ENCODE measurements around the gene CCDC68. TPM values are rescaled to one million over a fixed set of nuclear protein-coding genes. Genes with fewer than 3 reads are reported as not detected.

Gene CCDC68
- total RNA-seq, 4 donors from 2014 or later, result 2.3 to 4.1 (median 2.6) TPM

DNA sequence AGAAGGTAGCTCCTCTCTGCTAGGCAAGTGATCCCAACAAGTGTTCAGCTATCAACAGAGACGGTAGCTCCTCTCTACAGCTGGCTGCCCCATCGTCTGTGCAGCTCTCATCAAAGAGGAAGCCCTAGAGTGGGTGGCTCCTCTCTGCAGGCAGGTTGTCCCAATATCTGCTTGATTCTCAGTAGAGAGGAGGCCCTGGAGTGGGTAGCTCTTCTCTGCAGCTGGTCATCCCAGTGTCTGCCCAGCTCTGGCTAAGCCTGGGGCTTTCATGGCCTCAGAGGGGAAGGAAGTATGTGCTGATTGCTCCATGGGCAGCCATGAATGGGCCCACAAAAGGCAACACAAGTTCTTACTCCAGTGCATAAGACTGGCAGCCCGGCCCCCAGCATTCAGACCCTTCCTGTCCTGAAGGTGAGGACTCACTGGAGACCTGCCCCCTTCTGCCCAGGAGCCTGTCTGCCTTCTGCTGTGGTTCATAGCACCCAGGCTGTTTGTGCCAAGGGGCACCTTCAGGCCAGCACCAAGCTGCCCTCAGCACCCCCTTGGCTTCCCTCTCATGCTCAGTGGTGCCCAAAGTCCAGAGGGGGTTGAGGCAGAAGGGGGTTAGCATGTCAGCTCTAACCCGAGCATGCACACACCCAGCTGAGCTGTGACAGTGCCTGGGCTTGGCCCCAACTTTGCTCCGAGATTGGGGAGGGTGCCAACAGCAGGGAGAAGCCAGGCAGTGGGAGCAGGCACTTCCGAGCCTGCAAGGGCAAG is 48.9 kb downstream of the CCDC68 start:
- 58% methylated on average over 2 of the region's 6 CpGs for WGBS
- no peak overlapping the region for H3K4me3 ChIP-seq
- no peaks in the 10 kb centered on the region for H3K9me3 ChIP-seq
- no peak for DNase-seq (ENCODE audit: extremely low spot score)
- no peak for TF ChIP-seq POLR2AphosphoS5 (IDR thresholded peaks at IDR 0.05)
- no peak overlapping the region for H3K27ac ChIP-seq (replicated peaks in 1 of 4)
- H3K4me1 ChIP-seq, result no peaks in the 10 kb centered on the region
- intact Hi-C loops (cut with DNase I), result no loop called here
- H3K27me3 ChIP-seq, result no peaks in the 10 kb centered on the region
- H3K36me3 ChIP-seq, result peaks cover 0 to 16% (median 0%) of the 10 kb centered on the region in 4 donors

DNA sequence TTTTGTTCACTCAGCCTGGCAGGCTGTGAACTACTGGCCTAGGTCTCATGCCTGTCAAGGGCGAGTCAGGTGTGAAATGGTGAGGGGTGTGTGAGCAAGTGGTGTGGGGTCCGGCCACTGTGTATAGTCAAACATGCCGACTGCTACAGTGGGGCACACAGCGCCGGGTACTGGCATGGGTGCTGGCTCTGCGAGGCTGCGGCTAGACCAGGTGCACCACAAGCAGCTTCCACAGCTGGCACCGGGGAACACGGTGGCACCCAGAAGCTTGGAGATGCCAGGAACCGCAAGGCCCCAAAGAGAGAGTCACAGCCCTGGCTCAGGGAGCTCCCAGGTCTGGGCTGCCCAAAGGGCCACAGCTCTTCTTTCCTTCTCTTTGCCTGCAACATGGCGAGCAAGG is 49.7 kb downstream of the CCDC68 start:
- intact Hi-C loops (cut with DNase I), result no loop called here
- peaks cover 0 to 20% (median 0%) of the 10 kb centered on the region in 4 donors for H3K36me3 ChIP-seq
- DNase-seq (ENCODE audit: extremely low spot score), result no peak
- H3K4me1 ChIP-seq, result no peaks in the 10 kb centered on the region
- H3K9me3 ChIP-seq, result no peaks in the 10 kb centered on the region
- 89% methylated on average over 8 of the region's 11 CpGs for WGBS
- no peaks in the 10 kb centered on the region for H3K27me3 ChIP-seq
- H3K4me3 ChIP-seq, result no peak overlapping the region
- TF ChIP-seq POLR2A (IDR thresholded peaks at IDR 0.05; ENCODE audit: low read depth), result no peak
- TF ChIP-seq EP300 (IDR thresholded peaks at IDR 0.05), result no peak
- TF ChIP-seq, protein P1, sequence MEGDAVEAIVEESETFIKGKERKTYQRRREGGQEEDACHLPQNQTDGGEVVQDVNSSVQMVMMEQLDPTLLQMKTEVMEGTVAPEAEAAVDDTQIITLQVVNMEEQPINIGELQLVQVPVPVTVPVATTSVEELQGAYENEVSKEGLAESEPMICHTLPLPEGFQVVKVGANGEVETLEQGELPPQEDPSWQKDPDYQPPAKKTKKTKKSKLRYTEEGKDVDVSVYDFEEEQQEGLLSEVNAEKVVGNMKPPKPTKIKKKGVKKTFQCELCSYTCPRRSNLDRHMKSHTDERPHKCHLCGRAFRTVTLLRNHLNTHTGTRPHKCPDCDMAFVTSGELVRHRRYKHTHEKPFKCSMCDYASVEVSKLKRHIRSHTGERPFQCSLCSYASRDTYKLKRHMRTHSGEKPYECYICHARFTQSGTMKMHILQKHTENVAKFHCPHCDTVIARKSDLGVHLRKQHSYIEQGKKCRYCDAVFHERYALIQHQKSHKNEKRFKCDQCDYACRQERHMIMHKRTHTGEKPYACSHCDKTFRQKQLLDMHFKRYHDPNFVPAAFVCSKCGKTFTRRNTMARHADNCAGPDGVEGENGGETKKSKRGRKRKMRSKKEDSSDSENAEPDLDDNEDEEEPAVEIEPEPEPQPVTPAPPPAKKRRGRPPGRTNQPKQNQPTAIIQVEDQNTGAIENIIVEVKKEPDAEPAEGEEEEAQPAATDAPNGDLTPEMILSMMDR (IDR thresholded peaks at IDR 0.05), result no peak
- no peak for TF ChIP-seq POLR2AphosphoS5 (IDR thresholded peaks at IDR 0.05)
- no peak overlapping the region for H3K27ac ChIP-seq (replicated peaks in 1 of 4)

DNA sequence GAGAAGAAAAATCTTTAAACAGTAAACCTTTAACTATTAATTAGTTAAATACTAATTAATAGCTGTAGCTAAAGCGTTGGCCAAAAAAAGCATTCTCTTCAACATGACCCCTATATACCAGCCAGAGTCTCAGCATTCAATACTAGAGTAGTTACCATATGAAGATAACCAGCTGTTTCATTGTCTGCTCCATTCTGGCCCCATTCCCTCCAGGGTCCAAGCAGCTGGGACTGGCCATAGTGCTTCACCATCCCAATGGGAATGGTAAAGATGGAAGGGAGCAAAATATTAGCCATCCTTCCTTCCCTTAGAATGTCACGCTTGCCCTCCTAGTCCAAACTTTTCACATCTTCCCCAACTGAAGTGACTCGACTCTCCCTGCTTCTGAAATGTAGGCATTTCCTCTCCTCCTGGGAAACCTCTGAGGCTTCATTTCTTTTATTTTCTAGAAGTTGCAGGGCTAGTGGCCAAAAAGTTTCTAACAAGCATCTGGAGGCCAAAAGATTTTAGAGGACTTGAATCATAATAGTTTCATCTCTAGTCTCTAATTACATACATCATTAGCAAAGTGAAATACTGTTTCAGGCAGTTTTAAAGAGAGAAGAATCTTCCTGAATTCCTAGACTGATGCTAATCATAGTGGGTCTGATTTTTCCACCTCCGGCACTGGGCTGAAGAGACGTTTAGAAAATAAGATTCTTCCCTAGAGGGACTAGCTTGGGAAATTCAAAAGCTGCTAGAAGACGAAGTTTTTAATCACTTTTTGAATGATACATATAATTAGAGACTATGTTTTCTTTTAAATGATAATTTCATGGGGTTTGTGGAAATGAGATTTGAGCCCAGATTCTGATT is 52.7 kb downstream of the CCDC68 start:
- H3K27me3 ChIP-seq, result no peaks in the 10 kb centered on the region
- TF ChIP-seq POLR2AphosphoS5 (IDR thresholded peaks at IDR 0.05) (no peak), EP300 (IDR thresholded peaks at IDR 0.05) (no peak), POLR2A (IDR thresholded peaks at IDR 0.05; ENCODE audit: low read depth) (no peak)
- TF ChIP-seq, protein P1 (IDR thresholded peaks at IDR 0.05), result no peak

DNA sequence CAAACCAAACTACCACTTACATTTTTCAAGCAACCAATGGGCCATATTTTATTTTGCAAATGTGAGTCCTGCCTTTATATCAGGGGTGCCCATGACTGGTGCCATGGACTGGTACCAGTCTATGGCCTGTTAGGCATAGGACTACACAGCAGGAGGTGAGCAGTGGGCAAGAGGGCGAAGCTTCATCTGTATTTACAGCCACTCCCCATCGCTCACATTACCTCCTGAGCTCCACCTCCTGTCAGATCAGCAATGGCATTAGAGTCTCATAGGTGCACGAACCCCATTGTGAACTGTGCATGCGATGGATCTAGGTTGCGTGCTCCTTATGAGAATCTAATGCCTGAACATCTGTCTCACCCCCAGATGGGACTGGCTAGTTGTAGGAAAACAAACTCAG is 53.6 kb downstream of the CCDC68 start:
- no peak for DNase-seq (ENCODE audit: extremely low spot score)
- no peaks in the 10 kb centered on the region for H3K4me1 ChIP-seq
- no peak overlapping the region for H3K4me3 ChIP-seq
- no peaks in the 10 kb centered on the region for H3K9me3 ChIP-seq
- no peak overlapping the region for H3K27ac ChIP-seq (replicated peaks in 1 of 4)
- H3K27me3 ChIP-seq, result no peaks in the 10 kb centered on the region
- peaks cover 0 to 12% (median 0%) of the 10 kb centered on the region in 4 donors for H3K36me3 ChIP-seq
- intact Hi-C loops (cut with DNase I), result no loop called here
- WGBS, result 83% methylated on average over 5 of the region's 5 CpGs
- TF ChIP-seq POLR2AphosphoS5 (IDR thresholded peaks at IDR 0.05) (no peak), EP300 (IDR thresholded peaks at IDR 0.05) (no peak), POLR2A (IDR thresholded peaks at IDR 0.05; ENCODE audit: low read depth) (no peak)
- TF ChIP-seq, protein P1 (IDR thresholded peaks at IDR 0.05), result no peak

More for the DNA sequence above, 52.7 kb downstream of the CCDC68 start:
- H3K36me3 ChIP-seq, result peaks cover 0 to 12% (median 0%) of the 10 kb centered on the region in 4 donors
- DNase-seq (ENCODE audit: extremely low spot score), result no peak
- no peak overlapping the region for H3K27ac ChIP-seq (replicated peaks in 1 of 4)
- H3K9me3 ChIP-seq, result no peaks in the 10 kb centered on the region
- intact Hi-C loops (cut with DNase I), result no loop called here
- H3K4me1 ChIP-seq, result no peaks in the 10 kb centered on the region
- H3K4me3 ChIP-seq, result no peak overlapping the region
- 79% methylated on average over 5 of the region's 6 CpGs for WGBS

GRCh38 chr18:54904581-54904980 is 54.7 kb downstream of the CCDC68 start:
- no peak overlapping the region for H3K27ac ChIP-seq (replicated peaks in 1 of 4)
- H3K4me1 ChIP-seq, result no peaks in the 10 kb centered on the region
- H3K9me3 ChIP-seq, result no peaks in the 10 kb centered on the region
- intact Hi-C loops (cut with DNase I), result no loop called here
- H3K4me3 ChIP-seq, result no peak overlapping the region
- TF ChIP-seq, protein P1 (IDR thresholded peaks at IDR 0.05), result no peak
- TF ChIP-seq EP300 (IDR thresholded peaks at IDR 0.05), result no peak
- TF ChIP-seq POLR2AphosphoS5 (IDR thresholded peaks at IDR 0.05), result no peak
- peaks cover 0 to 12% (median 0%) of the 10 kb centered on the region in 4 donors for H3K36me3 ChIP-seq
- DNase-seq (ENCODE audit: extremely low spot score), result no peak
- 88% methylated on average over 2 of the region's 2 CpGs for WGBS
- H3K27me3 ChIP-seq, result no peaks in the 10 kb centered on the region
